GM11168 (cell line): Measurements from ENCODE around the gene ZNF341.
"Not testable (repeated sequence)": the region's sequence is repeated elsewhere in the genome, so short reads cannot be mapped to it uniquely, and the experiment has no call there.

ENCODE experiments used
- in situ Hi-C: fragments of 300-500 bp; cut with MboI; formaldehyde crosslinking; loops from one replicate; pipeline ENCODE4 v1.12.0; 2022; ENCODE audit warnings: low sequenced_read_pairs; ENCODE audit not compliant: unreplicated experiment

Gene ZNF341

DNA sequence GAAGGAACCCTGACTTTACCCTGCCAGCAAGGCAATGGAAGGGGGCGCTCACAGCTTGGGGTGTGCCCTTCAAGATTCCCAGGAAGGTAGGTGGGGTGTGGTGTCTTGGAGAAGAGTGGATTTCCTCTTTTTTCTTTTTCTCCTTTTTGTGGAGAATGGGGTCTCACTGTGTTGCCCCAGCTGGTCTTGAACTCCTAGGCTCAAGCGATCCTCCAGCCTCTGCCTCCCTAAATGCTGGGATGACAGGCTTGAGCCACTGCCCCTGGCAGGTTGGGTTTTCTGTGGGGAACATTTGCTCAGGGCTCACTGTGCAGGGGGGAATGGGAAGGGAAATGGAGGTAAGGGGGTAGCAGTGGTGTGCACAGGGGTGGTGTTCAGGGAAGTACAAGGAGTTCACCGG is 4.0 kb upstream of the ZNF341 start:
- in situ Hi-C loops: no loop called here

- in situ Hi-C loops: no loop called here
These were observed 3.3 kb upstream of the ZNF341 start for GRCh38 chr20:33728463-33728862.

- in situ Hi-C loops: no loop called here
These were observed 2.7 kb upstream of the ZNF341 start for GRCh38 chr20:33729101-33729500.

DNA sequence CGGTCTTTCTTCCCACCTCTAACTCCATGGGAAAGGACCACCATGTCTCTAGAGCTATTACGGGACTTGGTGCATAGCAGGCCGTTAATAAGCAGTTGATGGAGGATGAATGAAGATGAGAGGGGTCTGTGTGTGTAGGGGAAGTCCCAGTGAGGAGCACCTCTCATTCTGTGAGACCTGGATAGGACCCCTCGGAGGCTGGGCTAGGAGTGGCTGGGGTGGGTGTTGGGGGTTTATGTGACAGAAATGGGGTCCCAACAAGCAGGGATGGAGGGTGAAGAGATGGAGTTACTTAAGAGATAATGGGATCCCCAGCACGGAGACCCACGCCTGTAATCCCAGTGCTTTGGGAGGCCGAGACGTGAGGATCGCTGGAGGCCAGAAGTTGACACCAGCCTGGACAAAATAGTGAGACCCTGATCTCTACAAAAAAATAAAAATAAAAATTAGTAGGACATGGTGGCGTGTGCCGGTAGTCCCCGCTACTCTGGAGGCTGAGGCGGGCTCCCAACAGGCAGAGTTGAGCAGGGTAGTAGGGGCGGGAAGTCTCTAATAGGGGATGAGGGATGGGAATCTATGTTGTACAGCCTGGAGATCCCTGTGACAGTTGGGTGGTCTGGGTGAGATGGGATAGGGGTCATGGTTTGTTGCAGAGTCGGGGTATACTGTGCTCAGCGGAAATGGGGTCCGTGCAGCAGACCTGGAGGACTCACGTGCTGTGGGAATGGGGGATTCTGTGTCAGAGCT is 677 bp upstream of the ZNF341 start:
- in situ Hi-C loops: no loop called here

- in situ Hi-C loops: no loop called here
These were observed 572 bp downstream of the ZNF341 start for GRCh38 chr20:33732166-33732970.

- in situ Hi-C loops: no loop called here
These were observed 2.1 kb downstream of the ZNF341 start for GRCh38 chr20:33733654-33734576.

GRCh38 chr20:33736962-33737361 is 5.2 kb downstream of the ZNF341 start:
- in situ Hi-C loops: no loop called here

GRCh38 chr20:33739493-33739892 is 7.7 kb downstream of the ZNF341 start:
- in situ Hi-C loops: no loop called here

DNA sequence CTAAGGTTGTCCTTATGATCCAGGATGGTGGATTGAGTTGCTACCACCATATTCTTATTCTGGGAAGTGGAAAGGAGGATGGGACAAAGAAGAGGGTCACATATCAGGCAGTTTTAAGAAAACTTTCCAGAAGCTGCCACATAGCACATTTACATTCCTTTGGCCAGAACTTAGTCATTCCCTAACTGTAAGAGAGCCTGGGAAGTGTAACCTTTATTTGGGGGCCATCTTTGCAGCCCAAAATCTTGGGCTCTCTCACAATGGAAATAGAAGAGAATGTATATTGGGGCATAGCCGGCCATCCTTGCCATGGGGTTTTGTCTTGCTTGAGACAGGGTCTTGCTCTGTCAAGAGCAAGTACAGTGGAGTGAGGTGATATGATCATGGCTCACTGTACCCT is 8.4 kb downstream of the ZNF341 start:
- in situ Hi-C loops: no loop called here

GRCh38 chr20:33744181-33744580 is 12.4 kb downstream of the ZNF341 start:
- in situ Hi-C loops: no loop called here

DNA sequence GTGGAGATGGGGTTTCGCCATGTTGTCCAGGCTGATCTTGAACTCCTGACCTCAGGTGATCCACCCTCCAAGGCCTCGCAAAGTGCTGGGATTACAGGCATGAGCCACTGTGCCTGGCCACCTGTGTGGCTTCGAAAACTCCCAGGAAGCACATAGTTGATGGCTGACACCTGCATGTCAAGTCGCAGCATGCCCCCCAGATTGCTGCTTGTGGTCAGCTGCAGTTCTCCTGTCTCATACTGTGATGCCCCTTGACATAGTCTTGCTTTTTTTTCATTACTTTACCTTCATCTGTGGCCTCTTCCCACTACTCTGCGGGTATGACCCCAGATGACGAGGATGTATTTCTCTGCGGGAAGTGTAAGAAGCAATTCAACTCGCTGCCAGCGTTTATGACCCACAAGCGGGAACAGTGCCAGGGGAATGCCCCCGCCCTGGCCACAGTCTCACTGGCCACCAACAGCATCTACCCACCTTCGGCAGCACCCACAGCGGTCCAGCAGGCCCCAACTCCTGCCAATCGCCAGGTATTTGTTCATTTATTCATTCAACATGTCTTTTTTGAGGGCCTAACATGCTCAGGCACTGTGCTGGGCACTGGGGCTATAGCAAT is 13.1 kb downstream of the ZNF341 start:
- in situ Hi-C loops: no loop called here

GRCh38 chr20:33746325-33746998 is 14.7 kb downstream of the ZNF341 start:
- in situ Hi-C loops: no loop called here

GRCh38 chr20:33751775-33752174 is 20.0 kb downstream of the ZNF341 start:
- in situ Hi-C loops: no loop called here

DNA sequence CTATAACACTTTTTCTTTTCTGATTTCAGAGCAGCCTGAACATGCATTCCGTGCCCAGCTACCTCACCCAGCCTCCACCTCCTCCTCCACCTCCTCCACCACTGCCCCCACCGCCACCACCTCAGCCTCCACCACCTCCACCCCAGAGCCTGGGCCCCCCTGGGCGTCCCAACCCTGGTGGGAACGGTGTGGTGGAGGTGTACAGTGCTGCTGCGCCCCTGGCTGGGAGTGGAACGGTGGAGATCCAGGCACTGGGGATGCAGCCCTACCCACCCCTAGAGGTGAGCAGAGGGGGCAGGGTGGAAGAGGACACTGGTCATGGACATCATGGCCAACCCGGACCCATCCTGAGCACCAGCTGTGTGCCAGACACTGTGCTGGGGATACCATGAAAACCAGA is 21.3 kb downstream of the ZNF341 start:
- in situ Hi-C loops: no loop called here

GRCh38 chr20:33753763-33754162 is 22.0 kb downstream of the ZNF341 start:
- in situ Hi-C loops: no loop called here

GRCh38 chr20:33755936-33756490 is 24.2 kb downstream of the ZNF341 start:
- in situ Hi-C loops: not testable (repeated sequence)

DNA sequence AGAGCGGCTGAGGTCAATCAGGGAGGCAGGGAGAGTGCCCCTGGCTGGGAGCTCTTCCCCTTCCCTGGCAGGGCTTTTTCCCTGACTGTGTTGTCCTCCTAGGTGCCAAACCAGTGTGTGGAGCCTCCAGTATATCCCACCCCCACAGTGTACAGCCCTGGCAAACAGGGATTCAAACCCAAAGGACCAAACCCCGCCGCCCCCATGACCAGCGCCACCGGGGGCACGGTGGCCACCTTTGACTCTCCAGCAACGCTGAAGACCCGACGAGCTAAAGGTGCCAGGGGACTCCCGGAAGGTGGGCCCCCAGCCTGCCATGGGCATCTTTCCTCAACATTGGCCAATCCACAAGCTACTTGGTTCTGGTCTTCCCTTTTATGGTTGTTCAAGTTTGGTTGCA is 25.2 kb downstream of the ZNF341 start:
- in situ Hi-C loops: no loop called here

DNA sequence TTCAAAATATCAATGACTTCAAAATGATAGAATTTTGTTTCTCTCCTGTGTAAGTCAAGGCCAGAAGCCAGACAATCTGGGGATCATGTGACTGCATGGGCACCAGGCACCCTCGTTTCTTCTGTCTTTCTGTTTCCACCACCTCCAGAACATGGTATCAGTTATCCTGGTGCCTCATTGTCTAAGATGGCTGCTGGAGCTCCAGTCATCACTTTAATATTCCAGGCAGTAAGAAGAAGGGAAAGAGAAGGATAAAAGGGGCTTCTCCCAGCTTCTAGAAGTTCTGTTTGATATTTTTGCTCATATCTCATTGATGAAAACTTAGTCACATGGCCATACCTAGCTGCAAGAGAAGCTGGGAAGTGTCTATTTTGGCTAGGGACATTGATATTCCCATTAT is 25.7 kb downstream of the ZNF341 start:
- in situ Hi-C loops: no loop called here

DNA sequence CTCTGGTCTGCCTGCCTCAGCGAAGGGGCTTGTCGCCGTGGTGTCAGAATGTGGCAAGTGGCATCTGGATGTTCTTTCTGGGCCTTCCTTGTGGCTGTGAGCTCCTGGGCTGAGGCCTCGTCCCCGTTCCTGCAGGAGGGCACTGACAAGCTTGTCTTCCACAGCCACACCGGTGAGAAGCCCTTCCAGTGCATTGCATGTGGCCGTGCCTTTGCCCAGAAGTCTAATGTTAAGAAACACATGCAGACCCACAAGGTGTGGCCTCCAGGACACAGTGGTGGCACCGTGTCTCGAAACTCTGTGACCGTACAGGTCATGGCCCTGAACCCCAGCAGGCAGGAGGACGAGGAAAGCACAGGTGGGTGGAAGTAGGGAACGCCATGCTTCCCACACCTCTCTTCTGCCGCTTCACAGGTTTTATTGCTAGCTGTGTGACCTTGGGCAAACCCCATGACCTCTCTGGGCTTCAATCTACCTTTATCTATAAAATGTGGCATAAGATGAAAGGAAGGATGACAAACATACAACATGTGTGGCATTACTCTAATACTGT is 30.0 kb downstream of the ZNF341 start:
- in situ Hi-C loops: no loop called here
